GM18526 (cell line): Measurements from ENCODE around the gene PGRMC1.

ENCODE experiments used
- POLR2A ChIP-seq: IDR thresholded peaks from 3 replicates; pipeline ENCODE4 v1.6.1; 2011; ENCODE audit not compliant: insufficient read length; ENCODE audit errors: extremely low read depth

Gene PGRMC1

DNA sequence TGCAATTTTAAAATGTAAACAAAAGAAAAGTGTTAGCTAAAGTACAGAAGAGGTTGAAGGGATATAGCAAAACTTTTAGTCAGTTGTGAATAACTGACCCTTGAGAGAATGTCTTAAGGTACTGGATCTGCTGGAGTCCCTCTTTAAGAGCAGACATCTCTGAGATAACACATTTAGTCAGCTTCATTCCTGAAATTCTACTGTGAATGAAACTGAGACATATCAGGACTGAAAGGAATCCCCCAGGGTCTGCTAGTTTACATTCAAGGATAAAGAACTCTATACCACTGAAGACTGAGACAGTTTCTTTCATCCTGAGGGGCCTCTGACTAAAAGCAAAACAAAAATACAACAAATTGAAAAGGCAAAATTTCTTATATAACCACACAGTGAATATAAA is 54.4 kb downstream of the PGRMC1 start:
- TF ChIP-seq POLR2A: no peak

- TF ChIP-seq POLR2A: no peak
Measured at GRCh38 chrX:119292445-119292844, 56.4 kb downstream of the PGRMC1 start.
